MCF 10A (cell line): ENCODE data around the gene TMEM109. TPM values are rescaled to one million over a fixed set of nuclear protein-coding genes. Genes with fewer than 3 reads are reported as not detected.

ENCODE experiments used
- BruUV-seq: library from RNA; stranded (reverse); fragments of 400-500 nt; replicated peaks from 2 replicates; lab custom pipeline; 2021; lab: Mats Ljungman, UMichigan
- CTCF ChIA-PET: fragments of 300-600 bp; sonication (Branson Sonifier 250); formaldehyde crosslinking; extraction: SDS; loops from one replicate; lab custom pipeline; 2021; ENCODE audit warnings: antibody characterized with exemption, inconsistent platforms; lab: Yijun Ruan, JAX
- POLR2A ChIA-PET: fragments of 300-600, 350-650 bp; sonication (Branson Sonifier 250); formaldehyde crosslinking; extraction: SDS; loops from one replicate; lab custom pipeline; 2020; ENCODE audit warnings: antibody characterized with exemption, inconsistent platforms; lab: Yijun Ruan, JAX
- DNase-seq: peaks from one replicate; pipeline ENCODE4 v3.0.0-alpha.2; 2018; ENCODE audit not compliant: unreplicated experiment
- H3K27ac Mint-ChIP-seq: one replicate; pipeline ENCODE4 v1.8.0; 2022; ENCODE audit warnings: mild to moderate bottlenecking, low read depth, mixed read lengths; ENCODE audit not compliant: unreplicated experiment
- H3K27me3 Mint-ChIP-seq: one replicate; pipeline ENCODE4 v1.8.0; 2022; ENCODE audit warnings: mixed read lengths; ENCODE audit not compliant: insufficient read depth, unreplicated experiment
- H3K36me3 Mint-ChIP-seq: one replicate; pipeline ENCODE4 v1.8.0; 2022; ENCODE audit warnings: mild to moderate bottlenecking, moderate library complexity, mixed read lengths; ENCODE audit not compliant: insufficient read depth, unreplicated experiment
- H3K4me1 Mint-ChIP-seq: one replicate; pipeline ENCODE4 v1.8.0; 2022; ENCODE audit warnings: mixed read lengths; ENCODE audit not compliant: insufficient read depth, unreplicated experiment
- H3K4me3 Mint-ChIP-seq: one replicate; pipeline ENCODE4 v1.8.0; 2022; ENCODE audit warnings: mild to moderate bottlenecking, moderate library complexity, mixed read lengths; ENCODE audit not compliant: unreplicated experiment
- H3K9me3 Mint-ChIP-seq: one replicate; pipeline ENCODE4 v1.8.0; 2022; ENCODE audit warnings: mixed read lengths; ENCODE audit not compliant: unreplicated experiment
- CTCF ChIP-seq: fragments of 200-600 bp; IDR thresholded peaks from one replicate; pipeline ENCODE4 v1.8.0; 2022; ENCODE audit warnings: antibody characterized with exemption, mild to moderate bottlenecking; ENCODE audit not compliant: unreplicated experiment
- intact Hi-C: fragments of 100-400 bp; cut with micrococcal nuclease; formaldehyde crosslinking; loops from 2 replicates; pipeline ENCODE4 v1.14.1; 2022
- total RNA-seq: library from RNA; stranded (reverse); gene quantifications from 2 replicates; pipeline ENCODE4 v1.2.3, GENCODE V29; 2022

Gene TMEM109
- total RNA-seq, 1 experiment from 2014 or later: 45.8 TPM

- ChIA-PET CTCF (interaction anchor here (0.5 to 1.6 kb wide), 4 partner anchors 15 to 169 kb away, joined by 3 to 5 read pairs (median 3); no protein-coding TSS in a partner anchor), POLR2A (no interaction called here)
- Mint-ChIP-seq H3K27ac (no peak overlapping the region), H3K4me1 (no peaks in the 10 kb centered on the region), H3K4me3 (no peak overlapping the region), H3K27me3 (peaks cover 21% of the 10 kb centered on the region), H3K9me3 (no peaks in the 10 kb centered on the region), H3K36me3 (no peaks in the 10 kb centered on the region)
- TF ChIP-seq CTCF: no peak
- BruUV-seq: no TSS peak
- DNase-seq: no peak
- intact Hi-C loops: no loop called here
Observed at GRCh38 chr11:60944490-60945294, 30.7 kb downstream of the TMEM109 start.

- Mint-ChIP-seq H3K4me3 (no peak overlapping the region), H3K36me3 (no peaks in the 10 kb centered on the region), H3K9me3 (no peaks in the 10 kb centered on the region), H3K27ac (no peak overlapping the region), H3K27me3 (peaks cover 21% of the 10 kb centered on the region), H3K4me1 (no peaks in the 10 kb centered on the region)
- no peak for DNase-seq
- no TSS peak for BruUV-seq
- ChIA-PET CTCF (interaction anchor here (0.7 to 1.6 kb wide), 3 partner anchors 15 to 46 kb away, joined by 3 to 5 read pairs (median 3); no protein-coding TSS in a partner anchor), POLR2A (interaction anchor here (0.6 kb wide), 1 partner anchor 102 kb away, joined by 3 read pairs; no protein-coding TSS in a partner anchor)
- no peak for TF ChIP-seq CTCF
- intact Hi-C loops: no loop called here
Observed at GRCh38 chr11:60945295-60945667, 31.3 kb downstream of the TMEM109 start.

DNA sequence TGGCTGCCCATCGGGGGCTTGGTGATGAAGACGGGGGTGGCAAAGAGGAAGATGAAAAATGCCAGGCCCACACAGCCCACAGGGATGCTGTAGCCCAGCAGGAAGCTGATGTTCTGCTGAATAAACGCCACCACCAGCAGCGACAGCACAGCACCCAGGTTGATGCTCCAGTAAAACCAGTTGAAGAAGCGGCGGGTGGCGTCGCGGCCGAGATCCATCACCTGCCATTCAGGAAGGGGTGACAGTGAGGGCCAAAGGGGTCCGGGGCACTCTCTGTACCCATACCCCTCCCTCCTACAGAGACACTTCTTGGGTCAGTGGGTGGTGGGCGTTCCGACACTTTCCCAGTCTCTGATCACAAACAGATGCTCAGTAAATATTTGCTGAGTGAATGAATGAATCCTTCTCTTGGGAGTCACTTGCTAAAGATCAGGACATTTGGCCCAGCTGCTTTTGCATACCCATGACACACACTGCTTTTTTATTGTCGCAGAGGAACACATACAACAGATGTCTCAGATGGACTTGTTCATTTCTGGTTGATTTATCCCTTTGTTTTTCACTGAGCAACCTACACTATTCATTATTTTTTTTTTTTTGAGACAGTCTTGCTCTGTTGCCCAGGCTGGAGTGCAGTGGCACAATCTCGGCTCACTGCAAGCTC, 32.8 kb downstream of the TMEM109 start:
- TF ChIP-seq CTCF: no peak
- Mint-ChIP-seq H3K4me1 (no peaks in the 10 kb centered on the region), H3K27ac (no peak overlapping the region), H3K36me3 (no peaks in the 10 kb centered on the region), H3K4me3 (no peak overlapping the region), H3K27me3 (peaks cover 14% of the 10 kb centered on the region), H3K9me3 (no peaks in the 10 kb centered on the region)
- ChIA-PET POLR2A (no interaction called here), CTCF (interaction anchor here (0.8 to 1.6 kb wide), 3 partner anchors 17 to 47 kb away, joined by 3 to 5 read pairs (median 4); no protein-coding TSS in a partner anchor)
- intact Hi-C loops: no loop called here
- no TSS peak for BruUV-seq
- DNase-seq: no peak

GRCh38 chr11:60947700-60948099, 33.7 kb downstream of the TMEM109 start:
- Mint-ChIP-seq H3K4me3 (no peak overlapping the region), H3K4me1 (peaks cover 7% of the 10 kb centered on the region), H3K27ac (no peak overlapping the region), H3K27me3 (peaks cover 14% of the 10 kb centered on the region), H3K9me3 (no peaks in the 10 kb centered on the region), H3K36me3 (no peaks in the 10 kb centered on the region)
- TF ChIP-seq CTCF: no peak
- no TSS peak for BruUV-seq
- no peak for DNase-seq
- intact Hi-C loops: no loop called here
- ChIA-PET CTCF (interaction anchor here (0.7 kb wide), 1 partner anchor 21 kb away, joined by 3 read pairs; no protein-coding TSS in a partner anchor), POLR2A (interaction anchor here (1.3 kb wide), 1 partner anchor 22 kb away, joined by 3 read pairs; no protein-coding TSS in a partner anchor)
